HG03135 (cell line): ENCODE results near the gene BIN2.

Experiments used
- ATAC-seq: cut with Tn5 transposase; IDR thresholded peaks from one replicate; pipeline ENCODE4 v1.9.1; 2021; ENCODE audit warnings: mild to moderate bottlenecking, moderate library complexity; ENCODE audit not compliant: unreplicated experiment

Gene BIN2

DNA sequence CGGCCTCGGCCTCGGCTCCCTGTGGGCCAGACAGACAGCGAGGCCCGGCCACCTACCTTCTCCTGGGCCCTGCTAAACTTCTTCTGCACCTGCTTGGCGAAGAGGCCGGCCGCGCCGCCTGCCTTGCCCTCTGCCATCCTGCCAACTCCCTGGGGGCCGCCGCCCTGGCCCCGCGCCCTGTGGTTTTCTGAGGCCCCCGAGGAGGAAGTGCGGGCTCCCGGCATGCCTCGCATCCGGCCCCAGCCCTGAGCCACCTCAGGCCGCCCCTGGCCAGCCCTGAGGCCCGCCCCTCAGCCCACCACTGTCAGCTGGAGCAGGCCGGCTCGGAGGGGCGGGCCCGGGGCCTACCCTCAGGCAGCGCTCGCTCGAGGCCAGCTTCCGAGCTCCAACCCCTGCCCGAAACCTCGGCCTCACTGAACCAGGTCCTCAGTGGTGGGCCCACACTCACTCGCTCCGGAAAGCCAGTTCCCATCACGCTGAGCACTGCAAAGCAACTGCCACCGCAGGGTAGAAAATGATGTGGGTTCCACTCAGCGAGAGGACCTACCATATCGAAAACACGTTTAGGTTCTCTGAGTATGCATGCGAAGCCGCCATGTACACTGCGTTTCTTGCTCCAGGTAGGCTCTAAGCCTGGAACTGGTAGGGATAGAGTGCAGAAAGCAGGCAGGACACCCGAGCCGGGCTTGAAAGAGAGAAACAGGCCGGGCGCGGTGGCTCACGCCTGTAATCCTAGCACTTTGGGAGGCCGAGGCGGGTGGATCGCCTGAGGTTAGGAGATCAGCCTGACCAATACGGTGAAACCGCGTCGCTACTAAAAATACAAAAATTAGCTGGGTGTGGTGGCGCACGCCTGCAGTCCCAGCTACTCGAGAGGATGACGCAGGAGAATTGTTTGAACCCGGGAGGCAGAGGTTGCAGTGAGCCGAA lies at the start of gene BIN2:
BIN2 (minus strand) TSS at position 209 of the 930 bp plus-strand sequence; CDS start at position 137, 72 bp downstream.
- peak; percentile 46 for ATAC-seq

DNA sequence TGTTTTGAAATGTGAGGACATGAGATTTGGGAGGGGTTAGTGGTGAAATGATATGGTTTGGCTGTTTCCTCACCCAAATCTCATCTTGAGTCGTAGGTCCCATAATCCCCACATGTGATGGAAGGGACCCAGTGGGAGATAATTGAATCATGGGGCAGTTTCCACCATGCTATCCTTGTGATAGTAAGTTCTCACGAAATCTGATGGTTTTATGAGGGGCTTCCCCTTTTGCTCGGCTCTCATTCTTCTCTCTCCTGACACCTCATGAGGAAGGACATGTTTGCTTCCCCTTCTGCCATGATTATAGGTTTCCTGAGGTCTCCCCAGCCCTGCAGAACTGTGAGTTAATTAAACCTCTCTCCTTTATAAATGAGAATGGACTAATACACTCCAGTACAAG lies 49.2 kb upstream of the BIN2 start:
- no peak for ATAC-seq

DNA sequence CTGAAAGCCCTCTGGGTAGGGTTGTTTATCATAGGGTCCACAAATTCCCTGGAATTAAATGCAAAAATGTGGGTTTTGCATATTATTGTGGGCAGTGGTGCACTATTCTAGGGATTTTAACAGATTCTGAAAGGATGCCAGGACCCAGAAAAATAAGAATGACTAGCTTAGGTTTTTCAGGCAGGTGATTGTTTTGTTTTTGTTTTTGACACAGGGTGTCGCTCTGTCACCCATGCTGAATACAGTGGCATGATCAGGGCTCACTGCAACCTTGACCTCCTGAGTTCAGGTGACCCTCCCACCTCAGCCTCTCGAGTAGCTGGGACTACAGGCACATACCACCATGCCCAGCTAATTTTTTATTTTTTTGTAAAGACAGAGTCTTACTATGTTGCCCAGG lies 48.0 kb upstream of the BIN2 start:
- no peak for ATAC-seq

DNA sequence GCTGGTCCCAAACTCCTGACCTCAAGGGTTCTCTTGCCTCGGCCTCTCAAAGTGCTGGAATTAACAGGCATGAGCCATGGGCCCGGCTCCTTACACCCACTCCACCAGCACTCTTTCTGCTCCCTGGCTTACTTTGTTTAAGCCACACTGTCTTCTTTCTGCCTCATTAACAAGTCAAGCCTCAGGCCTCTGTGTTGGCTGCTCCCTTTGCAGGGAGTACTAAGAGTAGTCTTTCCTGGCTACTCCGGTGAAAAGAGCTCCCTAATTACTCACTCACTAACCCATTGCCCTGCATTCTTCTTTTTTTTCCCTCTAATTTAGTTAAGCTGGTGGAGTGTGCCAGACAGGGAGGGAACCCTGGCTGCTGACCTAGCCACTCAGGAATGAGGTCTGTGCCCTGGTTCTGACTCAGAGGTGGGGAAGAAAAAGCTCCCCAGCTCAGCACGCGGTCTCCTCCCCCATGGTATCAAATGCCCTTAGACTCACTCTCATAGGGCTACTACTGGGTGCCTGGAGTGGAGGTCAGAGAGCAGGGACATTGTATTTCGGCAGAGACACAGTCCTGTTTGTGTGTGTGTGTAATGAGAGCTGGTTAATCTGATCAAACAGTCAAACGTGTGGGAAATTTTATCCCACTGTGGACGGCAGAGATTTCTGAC lies 47.5 kb upstream of the BIN2 start:
- ATAC-seq = no peak

DNA sequence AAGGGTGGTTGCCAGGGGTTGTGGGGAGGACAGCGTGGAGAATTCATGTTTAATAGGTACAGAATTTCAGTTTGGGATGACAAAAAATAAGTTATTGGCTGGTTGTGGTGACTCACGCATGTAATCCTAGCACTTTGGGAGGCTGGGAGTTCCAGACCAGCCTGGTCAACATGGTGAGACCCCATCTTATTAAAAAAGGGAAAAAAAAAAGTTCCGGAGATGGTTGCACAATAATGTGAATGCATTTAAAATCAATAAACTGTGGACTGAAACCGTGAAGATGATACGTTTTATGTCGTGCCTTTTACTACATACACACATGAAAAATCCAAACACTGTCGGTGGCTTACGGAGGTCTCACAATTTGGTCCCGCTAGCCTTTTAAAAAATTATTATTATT lies 46.7 kb upstream of the BIN2 start:
- no peak for ATAC-seq

DNA sequence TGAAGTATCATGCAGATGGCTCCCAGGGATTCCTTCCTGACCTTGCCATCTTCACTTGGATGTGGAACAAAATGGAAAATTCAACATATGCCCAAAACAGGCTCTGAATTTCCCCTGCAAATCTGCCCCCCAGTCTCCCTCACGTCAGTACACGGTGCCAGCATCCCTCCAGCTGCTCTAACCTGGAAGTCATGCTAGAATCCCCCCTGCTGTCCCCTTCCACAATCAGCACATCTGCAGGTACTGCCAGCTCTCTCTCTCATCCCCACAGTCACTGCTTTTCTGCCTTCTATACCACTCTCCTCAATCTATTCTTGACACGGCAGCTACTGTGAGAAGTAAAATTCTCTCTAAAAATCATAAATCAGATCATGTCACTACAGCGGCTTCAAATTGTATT lies 45.6 kb upstream of the BIN2 start:
- no peak for ATAC-seq

DNA sequence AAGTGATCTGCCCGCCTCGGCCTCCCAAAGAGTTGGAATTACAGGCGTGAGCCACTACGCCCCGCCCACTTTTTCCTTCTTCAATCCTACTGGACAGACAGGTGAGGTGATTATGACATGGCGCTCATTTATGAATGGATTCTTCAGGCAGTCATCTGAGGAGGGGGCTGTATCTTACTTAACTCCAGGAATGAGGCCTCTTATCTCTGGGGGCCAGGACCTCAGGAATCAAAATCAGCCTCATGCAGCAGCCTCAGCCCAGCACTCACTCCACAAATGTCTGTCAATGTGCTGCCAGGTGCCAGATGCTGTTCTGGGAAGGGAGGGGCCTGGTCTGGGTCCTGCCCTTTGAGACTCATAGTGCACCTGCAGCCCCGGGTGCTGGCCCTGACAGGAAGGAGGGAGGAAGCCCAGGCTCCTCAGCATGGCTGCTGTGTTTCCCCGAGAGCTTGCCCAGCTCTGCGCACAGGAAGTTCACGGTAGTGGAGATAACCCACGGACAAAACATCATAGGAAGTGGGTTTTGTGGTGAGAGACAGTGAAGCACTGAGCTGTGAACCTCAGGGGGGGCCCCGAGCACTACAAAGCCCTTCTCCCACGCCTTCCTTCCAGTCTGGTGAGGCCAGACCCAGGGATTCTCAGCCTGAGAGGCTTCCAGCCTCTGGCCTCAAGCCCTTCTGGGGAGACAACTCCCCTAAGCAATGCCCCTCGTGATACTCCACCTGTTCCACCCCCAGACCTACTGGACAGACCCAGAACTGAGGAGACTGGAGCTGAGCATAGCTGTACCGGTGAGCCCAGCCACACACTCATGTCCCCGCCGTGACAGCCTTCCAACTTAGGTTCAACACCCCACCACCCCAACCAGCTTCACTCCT lies 44.9 kb upstream of the BIN2 start:
- ATAC-seq = peak; percentile 99

GRCh38 chr12:51365276-51365675 lies 41.3 kb upstream of the BIN2 start:
- no peak for ATAC-seq

DNA sequence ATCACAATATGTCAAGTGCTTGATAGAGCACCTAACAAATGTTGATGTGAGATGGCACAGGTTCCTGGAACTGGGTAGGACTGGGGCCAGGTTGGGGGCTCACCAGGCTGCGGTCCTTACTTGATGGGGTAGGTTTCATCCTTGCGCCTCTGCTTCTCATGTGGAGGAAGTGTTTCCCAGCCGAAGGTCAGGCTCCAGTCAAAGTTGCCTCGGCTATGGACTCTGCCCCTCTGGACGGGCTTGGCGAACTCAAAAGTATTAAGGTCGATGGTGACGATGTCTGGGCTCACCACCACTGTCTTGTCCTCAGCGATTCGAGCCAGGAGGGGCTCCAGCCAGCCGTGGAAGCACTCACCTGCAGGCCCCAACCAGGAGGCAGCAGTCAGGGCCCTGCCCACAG lies 40.0 kb upstream of the BIN2 start:
- no peak for ATAC-seq

GRCh38 chr12:51362747-51363342 lies 38.9 kb upstream of the BIN2 start:
- no peak for ATAC-seq

DNA sequence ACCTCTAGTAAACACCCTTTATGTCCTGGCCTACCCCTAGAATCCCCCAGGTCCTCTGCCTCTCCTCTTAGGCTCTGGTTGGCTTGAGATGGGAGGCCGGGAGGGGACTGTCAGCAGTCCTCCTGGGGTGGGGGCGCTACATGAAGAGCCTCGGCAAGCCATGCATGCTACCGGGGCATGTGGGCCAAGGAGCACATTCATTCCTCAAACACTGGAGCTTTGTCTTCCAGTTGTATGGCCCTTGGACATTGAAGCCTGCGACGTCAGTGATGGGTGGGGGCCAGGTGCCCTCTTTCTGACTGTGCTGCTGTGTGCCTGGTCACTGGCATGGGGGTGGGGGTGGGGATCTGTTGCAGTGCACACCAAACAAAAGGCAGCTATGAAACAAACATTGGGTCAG lies 38.3 kb upstream of the BIN2 start:
- no peak for ATAC-seq

DNA sequence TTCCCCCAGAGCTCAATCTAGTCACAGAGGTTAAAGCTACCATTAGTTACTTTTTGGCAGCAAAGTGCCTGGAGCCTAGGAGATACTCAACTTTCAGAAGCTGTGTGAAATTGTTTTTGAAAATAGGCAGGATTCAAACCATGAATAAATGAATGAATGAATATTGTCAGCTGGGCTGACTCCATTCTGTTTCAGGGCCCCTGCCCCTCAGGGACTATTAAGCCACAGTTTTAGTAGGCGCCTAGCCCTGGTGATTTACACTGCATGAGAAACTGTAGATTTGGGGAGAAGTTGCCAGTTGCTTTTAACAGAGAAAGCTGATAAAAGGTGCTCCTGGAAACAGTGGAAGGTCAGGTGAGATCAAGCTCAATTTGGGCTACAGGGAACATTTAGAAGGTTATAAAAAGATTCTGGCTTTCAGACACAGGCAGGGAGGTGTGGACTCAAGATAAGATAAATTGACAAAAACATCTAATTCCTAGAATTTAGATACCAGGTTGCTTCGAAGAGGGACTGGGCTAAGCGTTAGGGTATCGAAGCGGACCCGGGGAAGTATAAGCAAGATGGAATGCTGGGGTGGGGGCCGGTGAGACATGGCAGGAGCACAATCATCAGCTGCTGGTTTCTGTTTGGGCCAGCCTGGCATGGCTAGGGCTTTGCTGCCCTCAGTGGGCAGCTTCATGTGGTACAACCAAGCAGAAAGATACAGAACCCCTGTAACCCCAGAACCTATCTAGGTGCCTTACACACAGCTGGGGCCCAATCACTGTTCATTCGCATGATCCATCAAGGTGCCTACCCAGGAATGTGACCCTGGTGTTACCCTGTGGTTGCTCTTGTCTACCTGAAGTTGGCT lies 37.4 kb upstream of the BIN2 start:
- no peak for ATAC-seq

- no peak for ATAC-seq
These were observed 36.3 kb upstream of the BIN2 start for GRCh38 chr12:51360315-51360714.

DNA sequence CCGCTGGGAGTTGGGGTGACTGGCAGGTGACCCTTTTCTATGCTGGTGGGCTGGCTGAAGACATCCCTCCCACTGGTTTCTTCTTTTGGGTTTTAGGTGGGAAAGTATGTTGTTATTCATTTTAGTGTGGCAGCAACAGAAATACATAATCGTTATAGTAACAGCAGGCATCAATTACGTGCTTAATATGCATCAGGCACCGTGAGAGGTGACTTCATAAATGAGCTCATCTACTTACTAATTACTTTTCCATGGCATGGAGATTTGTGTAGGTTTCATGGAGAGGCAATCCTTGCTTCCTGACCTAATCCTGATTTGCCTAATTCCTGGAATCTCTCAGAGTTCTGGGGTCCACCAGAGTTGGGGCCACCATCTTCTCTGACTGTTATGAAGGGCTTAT lies 35.9 kb upstream of the BIN2 start:
- no peak for ATAC-seq

DNA sequence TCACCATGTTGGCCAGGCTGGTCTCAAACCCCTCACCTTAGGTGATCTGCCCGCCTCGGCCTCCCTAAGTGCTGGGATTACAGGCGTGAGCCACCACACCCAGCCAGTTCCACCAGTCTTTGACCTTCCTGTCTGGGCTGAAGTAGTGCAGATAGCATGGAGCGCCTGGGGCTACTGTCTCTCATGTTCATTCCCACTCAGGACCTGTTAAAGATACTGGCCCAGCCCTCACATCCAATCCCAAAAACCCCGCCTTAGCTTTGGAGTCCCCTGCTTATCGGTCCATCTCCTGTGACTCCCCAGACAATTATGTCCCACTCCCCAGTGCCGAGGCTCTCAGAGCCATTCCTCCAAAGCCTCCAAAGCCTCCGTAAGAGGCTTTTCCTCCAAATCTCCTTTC lies 34.5 kb upstream of the BIN2 start:
- ATAC-seq = no peak

- no peak for ATAC-seq
These were observed 33.5 kb upstream of the BIN2 start for GRCh38 chr12:51357374-51358047.

- ATAC-seq = no peak
These were observed 28.0 kb upstream of the BIN2 start for GRCh38 chr12:51351913-51352532.

GRCh38 chr12:51349026-51349425 lies 25.1 kb upstream of the BIN2 start:
- no peak for ATAC-seq

- ATAC-seq = no peak
These were observed 24.1 kb upstream of the BIN2 start for GRCh38 chr12:51348116-51348515.
